GM23248 (cell line): ENCODE results near the gene TRIM40. TPM values are rescaled to one million over a fixed set of nuclear protein-coding genes. Genes with fewer than 3 reads are reported as not detected.

ENCODE experiments used
- DNase-seq: peaks from one replicate; pipeline ENCODE4 v3.0.0-alpha.2; 2015
- H2AFZ ChIP-seq: fragments of 200-600 bp; sonication (generic); 2 replicates; pipeline ENCODE4 v1.6.1; 2016; ENCODE audit warnings: antibody characterized with exemption
- H3F3A ChIP-seq: fragments of 200-600 bp; sonication (generic); 2 replicates; pipeline ENCODE4 v1.6.1; 2016; ENCODE audit warnings: mild to moderate bottlenecking, antibody characterized with exemption, mixed run types; ENCODE audit not compliant: insufficient read depth
- H3K27ac ChIP-seq: fragments of 200-600 bp; sonication (generic); 2 replicates; pipeline ENCODE4 v1.5.1; 2016; ENCODE audit warnings: mild to moderate bottlenecking
- H3K27me3 ChIP-seq: fragments of 200-600 bp; sonication (generic); replicated peaks from 2 replicates; pipeline ENCODE4 v1.6.1; 2016; ENCODE audit warnings: mild to moderate bottlenecking; ENCODE audit not compliant: insufficient read depth
- H3K36me3 ChIP-seq: fragments of 200-600 bp; sonication (generic); 2 replicates; pipeline ENCODE4 v1.6.1; 2016; ENCODE audit warnings: low read depth, mild to moderate bottlenecking
- H3K4me1 ChIP-seq: fragments of 200-600 bp; sonication (generic); 2 replicates; pipeline ENCODE4 v1.6.1; 2016; ENCODE audit warnings: mild to moderate bottlenecking; ENCODE audit not compliant: insufficient read depth
- H3K4me2 ChIP-seq: fragments of 200-600 bp; sonication (generic); one replicate; pipeline ENCODE4 v1.6.1; 2016; ENCODE audit warnings: mild to moderate bottlenecking; ENCODE audit not compliant: unreplicated experiment
- H3K4me3 ChIP-seq: fragments of 200-600 bp; sonication (generic); 2 replicates; pipeline ENCODE4 v1.5.1; 2016; ENCODE audit warnings: mild to moderate bottlenecking
- H3K79me2 ChIP-seq: fragments of 200-600 bp; sonication (generic); 2 replicates; pipeline ENCODE4 v1.6.1; 2016; ENCODE audit warnings: mild to moderate bottlenecking; ENCODE audit not compliant: insufficient read depth
- H3K9ac ChIP-seq: fragments of 200-600 bp; sonication (generic); 2 replicates; pipeline ENCODE4 v1.6.1; 2016; ENCODE audit warnings: mild to moderate bottlenecking
- H3K9me2 ChIP-seq: fragments of 200-600 bp; sonication (generic); 2 replicates; pipeline ENCODE4 v1.6.1; 2016; ENCODE audit warnings: mixed run types, mild to moderate bottlenecking, moderate library complexity; ENCODE audit not compliant: insufficient read depth
- H3K9me3 ChIP-seq: fragments of 200-600 bp; sonication (generic); one replicate; pipeline ENCODE4 v1.6.1; 2017; ENCODE audit warnings: low read depth
- H4K20me1 ChIP-seq: fragments of 200-600 bp; sonication (generic); 2 replicates; pipeline ENCODE4 v1.6.0; 2016; ENCODE audit not compliant: insufficient read depth
- EZH2 ChIP-seq: fragments of 200-600 bp; sonication (generic); IDR thresholded peaks from 2 replicates; pipeline ENCODE4 v1.6.1; 2018; ENCODE audit warnings: antibody characterized with exemption, mild to moderate bottlenecking; ENCODE audit not compliant: insufficient read depth, poor library complexity, severe bottlenecking
- EZH2phosphoT487 ChIP-seq: fragments of 200-600 bp; sonication (generic); IDR thresholded peaks from 2 replicates; pipeline ENCODE4 v1.6.1; 2018; ENCODE audit warnings: antibody characterized with exemption, moderate library complexity, mild to moderate bottlenecking, low read depth; ENCODE audit not compliant: insufficient read depth
- WGBS, 2 experiments: methylation state at CpG; one replicate each; pipeline ENCODE4 v1.1.6; 2015 to 2017; ENCODE audit warnings: low lambda C conversion rate in 2 of 2, low coverage in 1 of 2; ENCODE audit errors: missing lambda C conversion rate in 2 of 2; 5-methylcytosine and 5-hydroxymethylcytosine counted together
- in situ Hi-C: fragments of 300-500 bp; cut with MboI; formaldehyde crosslinking; loops from 2 replicates; pipeline ENCODE4 v1.15.0; 2020
- polyA plus RNA-seq: library from polyadenylated mRNA; unstranded; fragments of >200 nt; fragmentation: Nextera tagmentation; extraction: Ambion mirVana; gene quantifications from 2 replicates; pipeline ENCODE4 v1.2.1, GENCODE V29; 2016
- total RNA-seq: library from RNA; depleted of rRNA; stranded (reverse); fragments of >200 nt; shearing (Covaris generic); gene quantifications from 2 replicates; pipeline ENCODE4 v1.2.3, GENCODE V29; 2014

TRIM40 gene
- total and polyA plus RNA-seq, 2 experiments from 2014 or later, result not detected

GRCh38 chr6:30129265-30130178 lies 6.4 kb upstream of the TRIM40 start:
- 49 to 52% methylated on average over 10 of the region's 10 CpGs for WGBS, 2 experiments
- peaks cover 73% of the 10 kb centered on the region for H3K27me3 ChIP-seq
- H3K4me2 ChIP-seq, result no peak overlapping the region
- no peak for DNase-seq
- no peak overlapping the region for H3K9ac ChIP-seq
- H3K4me1 ChIP-seq, result no peaks in the 10 kb centered on the region
- no peaks in the 10 kb centered on the region for H3K36me3 ChIP-seq
- H3K9me2 ChIP-seq, result no peaks in the 10 kb centered on the region
- no peaks in the 10 kb centered on the region for H3K9me3 ChIP-seq
- no peak overlapping the region for H2AFZ ChIP-seq
- TF ChIP-seq EZH2, result no peak
- TF ChIP-seq EZH2phosphoT487, result no peak
- H3F3A ChIP-seq, result no peaks in the 10 kb centered on the region
- H3K4me3 ChIP-seq, result no peak overlapping the region
- no peak overlapping the region for H3K27ac ChIP-seq
- no peaks in the 10 kb centered on the region for H4K20me1 ChIP-seq
- H3K79me2 ChIP-seq, result no peaks in the 10 kb centered on the region
- in situ Hi-C loops, result no loop called here

DNA sequence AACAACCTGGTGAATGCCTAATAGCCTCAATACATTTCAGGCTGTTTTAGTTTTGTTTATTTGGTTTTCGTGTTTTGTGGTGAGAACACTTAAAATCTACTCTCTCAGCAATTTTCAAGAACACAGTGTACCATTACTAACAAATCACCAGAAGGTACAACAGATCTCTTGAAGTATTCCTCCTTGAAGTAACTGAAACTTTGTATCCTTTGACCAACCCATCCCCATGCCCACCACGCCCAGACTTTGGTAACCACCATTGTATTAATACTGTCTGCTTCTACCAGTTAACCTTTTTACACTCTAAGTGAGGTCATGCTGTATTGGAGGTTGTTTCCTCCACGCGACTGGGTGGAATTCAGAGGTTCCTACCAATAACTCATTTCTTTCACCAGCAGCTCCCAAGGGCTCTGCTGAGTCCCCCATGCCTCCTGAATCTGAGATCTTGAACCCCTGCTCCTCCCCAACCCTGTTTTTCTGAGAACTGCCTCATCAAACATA lies 5.7 kb upstream of the TRIM40 start:
- Histone ChIP-seq H3F3A (no peaks in the 10 kb centered on the region), H3K27ac (no peak overlapping the region), H3K9me3 (no peaks in the 10 kb centered on the region), H2AFZ (no peak overlapping the region), H3K4me3 (no peak overlapping the region), H3K9ac (no peak overlapping the region), H3K4me1 (no peaks in the 10 kb centered on the region), H3K9me2 (no peaks in the 10 kb centered on the region), H3K4me2 (no peak overlapping the region), H3K36me3 (no peaks in the 10 kb centered on the region), H3K27me3 (peaks cover 77% of the 10 kb centered on the region), H3K79me2 (no peaks in the 10 kb centered on the region), H4K20me1 (no peaks in the 10 kb centered on the region)
- in situ Hi-C loops, result no loop called here
- DNase-seq, result no peak
- WGBS, 2 experiments, result 27 to 28% methylated on average over 4 of the region's 4 CpGs
- TF ChIP-seq EZH2 (peak; percentile 52), EZH2phosphoT487 (no peak)

- no peak overlapping the region for H3K4me2 ChIP-seq
- peaks cover 83% of the 10 kb centered on the region for H3K27me3 ChIP-seq
- H3K9ac ChIP-seq, result no peak overlapping the region
- H3K4me1 ChIP-seq, result no peaks in the 10 kb centered on the region
- DNase-seq, result peak; percentile 91
- H3K9me3 ChIP-seq, result no peaks in the 10 kb centered on the region
- no peaks in the 10 kb centered on the region for H4K20me1 ChIP-seq
- no peak overlapping the region for H3K4me3 ChIP-seq
- TF ChIP-seq EZH2phosphoT487 (no peak), EZH2 (no peak)
- H3K79me2 ChIP-seq, result no peaks in the 10 kb centered on the region
- WGBS, 2 experiments, result 19 to 21% methylated on average over 16 of the region's 16 CpGs
- no peak overlapping the region for H3K27ac ChIP-seq
- H3K9me2 ChIP-seq, result no peaks in the 10 kb centered on the region
- no peaks in the 10 kb centered on the region for H3F3A ChIP-seq
- no peaks in the 10 kb centered on the region for H3K36me3 ChIP-seq
- H2AFZ ChIP-seq, result no peak overlapping the region
- in situ Hi-C loops, result no loop called here
Observed at GRCh38 chr6:30130887-30131862, 4.8 kb upstream of the TRIM40 start.

DNA sequence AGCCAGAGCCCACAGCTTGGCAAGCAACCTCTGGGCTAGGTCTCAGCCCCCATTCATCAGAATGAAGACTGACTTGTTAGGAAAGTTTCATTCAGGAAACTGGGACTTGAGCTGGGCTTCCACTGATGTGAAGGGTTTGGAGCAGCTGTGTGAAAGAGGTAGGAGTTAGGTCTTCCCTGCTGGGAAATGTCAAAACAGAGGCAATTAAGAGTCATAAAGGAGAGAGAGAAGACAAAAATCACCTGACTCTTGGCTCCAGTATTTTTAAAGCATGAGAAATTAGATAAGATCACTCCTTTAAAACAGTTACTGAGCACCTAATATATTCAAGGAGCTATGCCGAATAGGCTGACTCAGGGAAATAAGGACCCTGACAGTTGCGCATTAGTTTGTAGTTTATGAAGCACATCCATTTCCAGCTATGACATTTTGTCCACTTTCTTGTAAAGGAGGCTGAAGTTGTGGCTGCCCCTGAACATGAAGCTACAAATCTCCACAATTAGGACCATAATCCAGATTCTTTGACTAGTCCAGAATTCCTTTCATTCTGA lies 3.9 kb upstream of the TRIM40 start:
- H3K9me3 ChIP-seq, result no peaks in the 10 kb centered on the region
- H3K4me1 ChIP-seq, result no peaks in the 10 kb centered on the region
- H3K9ac ChIP-seq, result no peak overlapping the region
- no peak overlapping the region for H3K4me2 ChIP-seq
- DNase-seq, result no peak
- no peak overlapping the region for H3K4me3 ChIP-seq
- H3F3A ChIP-seq, result no peaks in the 10 kb centered on the region
- H3K9me2 ChIP-seq, result no peaks in the 10 kb centered on the region
- WGBS, 2 experiments, result 78 to 79% methylated on average over 2 of the region's 2 CpGs
- H3K27me3 ChIP-seq, result peaks cover 77% of the 10 kb centered on the region
- in situ Hi-C loops, result no loop called here
- H3K36me3 ChIP-seq, result no peaks in the 10 kb centered on the region
- H3K79me2 ChIP-seq, result no peaks in the 10 kb centered on the region
- no peaks in the 10 kb centered on the region for H4K20me1 ChIP-seq
- no peak overlapping the region for H3K27ac ChIP-seq
- TF ChIP-seq EZH2phosphoT487, result no peak
- TF ChIP-seq EZH2, result no peak
- no peak overlapping the region for H2AFZ ChIP-seq
